ENCODE measurements around the gene MARK3.

Gene MARK3

GRCh38 chr14:103402695-103403094, 17.5 kb downstream of the MARK3 start:
- peak overlapping the region; percentile 40; the same call in 1 of the 2 replicates for H3K27ac ChIP-seq
- H3K4me1 ChIP-seq (ENCODE audit: low read depth, poor library complexity, severe bottlenecking): peaks cover 58% of the 10 kb centered on the region
- no peaks in the 10 kb centered on the region for H3K27me3 ChIP-seq (ENCODE audit: insufficient read depth, low read depth)
- peak overlapping the region; percentile 45; the same call in 1 of the 2 replicates for H3K4me2 ChIP-seq
- peaks cover 74% of the 10 kb centered on the region for H3K79me2 ChIP-seq (ENCODE audit: insufficient read depth, low read depth)
- no peak overlapping the region for H3K4me3 ChIP-seq (IDR thresholded peaks at IDR 0.05; ENCODE audit: insufficient read depth, low read depth, low read length)
- H3K36me3 ChIP-seq (ENCODE audit: insufficient read depth): no peaks in the 10 kb centered on the region
- H3K9ac ChIP-seq: no peak overlapping the region
- H4K20me1 ChIP-seq (ENCODE audit: insufficient read depth): no peaks in the 10 kb centered on the region
- TF ChIP-seq, protein P1, sequence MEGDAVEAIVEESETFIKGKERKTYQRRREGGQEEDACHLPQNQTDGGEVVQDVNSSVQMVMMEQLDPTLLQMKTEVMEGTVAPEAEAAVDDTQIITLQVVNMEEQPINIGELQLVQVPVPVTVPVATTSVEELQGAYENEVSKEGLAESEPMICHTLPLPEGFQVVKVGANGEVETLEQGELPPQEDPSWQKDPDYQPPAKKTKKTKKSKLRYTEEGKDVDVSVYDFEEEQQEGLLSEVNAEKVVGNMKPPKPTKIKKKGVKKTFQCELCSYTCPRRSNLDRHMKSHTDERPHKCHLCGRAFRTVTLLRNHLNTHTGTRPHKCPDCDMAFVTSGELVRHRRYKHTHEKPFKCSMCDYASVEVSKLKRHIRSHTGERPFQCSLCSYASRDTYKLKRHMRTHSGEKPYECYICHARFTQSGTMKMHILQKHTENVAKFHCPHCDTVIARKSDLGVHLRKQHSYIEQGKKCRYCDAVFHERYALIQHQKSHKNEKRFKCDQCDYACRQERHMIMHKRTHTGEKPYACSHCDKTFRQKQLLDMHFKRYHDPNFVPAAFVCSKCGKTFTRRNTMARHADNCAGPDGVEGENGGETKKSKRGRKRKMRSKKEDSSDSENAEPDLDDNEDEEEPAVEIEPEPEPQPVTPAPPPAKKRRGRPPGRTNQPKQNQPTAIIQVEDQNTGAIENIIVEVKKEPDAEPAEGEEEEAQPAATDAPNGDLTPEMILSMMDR (conservative IDR thresholded peaks at IDR 0.05; ENCODE audit: low read depth, low read length): no peak
- no peak overlapping the region for H2AFZ ChIP-seq (ENCODE audit: low read depth)

- Histone ChIP-seq H2AFZ (ENCODE audit: low read depth) (no peak overlapping the region), H3K9ac (no peak overlapping the region), H3K4me3 (IDR thresholded peaks at IDR 0.05; ENCODE audit: insufficient read depth, low read depth, low read length) (no peak overlapping the region), H3K4me2 (0 out of 2 replicates have a peak overlapping the region, but pooled peaks have one; percentile 33), H3K4me1 (ENCODE audit: low read depth, poor library complexity, severe bottlenecking) (peaks cover 45% of the 10 kb centered on the region), H3K36me3 (ENCODE audit: insufficient read depth) (no peaks in the 10 kb centered on the region), H3K79me2 (ENCODE audit: insufficient read depth, low read depth) (peaks cover 65% of the 10 kb centered on the region), H4K20me1 (ENCODE audit: insufficient read depth) (no peaks in the 10 kb centered on the region), H3K27ac (no peak overlapping the region), H3K27me3 (ENCODE audit: insufficient read depth, low read depth) (no peaks in the 10 kb centered on the region)
- TF ChIP-seq, protein P1 (conservative IDR thresholded peaks at IDR 0.05; ENCODE audit: low read depth, low read length): no peak
Observed at GRCh38 chr14:103404032-103404918, 19.1 kb downstream of the MARK3 start.

DNA sequence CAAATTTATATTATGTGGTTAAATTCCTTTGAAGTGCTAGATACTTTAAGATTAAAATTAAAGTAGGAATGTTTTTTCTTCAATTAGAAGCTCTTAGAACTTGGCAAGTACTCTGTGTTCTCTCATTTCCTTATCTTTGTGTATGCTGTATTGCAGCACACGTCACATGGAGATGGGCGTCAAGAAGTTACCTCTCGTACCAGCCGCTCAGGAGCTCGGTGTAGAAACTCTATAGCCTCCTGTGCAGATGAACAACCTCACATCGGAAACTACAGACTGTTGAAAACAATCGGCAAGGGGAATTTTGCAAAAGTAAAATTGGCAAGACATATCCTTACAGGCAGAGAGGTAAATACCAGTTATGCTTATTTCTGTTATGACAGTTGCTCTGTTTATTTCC, 19.7 kb downstream of the MARK3 start:
- Histone ChIP-seq H3K4me3 (IDR thresholded peaks at IDR 0.05; ENCODE audit: insufficient read depth, low read depth, low read length) (no peak overlapping the region), H3K4me2 (no peak overlapping the region), H3K27me3 (ENCODE audit: insufficient read depth, low read depth) (no peaks in the 10 kb centered on the region), H3K9ac (no peak overlapping the region), H3K4me1 (ENCODE audit: low read depth, poor library complexity, severe bottlenecking) (peaks cover 41% of the 10 kb centered on the region), H3K79me2 (ENCODE audit: insufficient read depth, low read depth) (peaks cover 58% of the 10 kb centered on the region), H2AFZ (ENCODE audit: low read depth) (no peak overlapping the region), H3K27ac (no peak overlapping the region), H4K20me1 (ENCODE audit: insufficient read depth) (no peaks in the 10 kb centered on the region), H3K36me3 (ENCODE audit: insufficient read depth) (no peaks in the 10 kb centered on the region)
- TF ChIP-seq, protein P1 (conservative IDR thresholded peaks at IDR 0.05; ENCODE audit: low read depth, low read length): no peak

- H3K4me3 ChIP-seq (IDR thresholded peaks at IDR 0.05; ENCODE audit: insufficient read depth, low read depth, low read length): no peak overlapping the region
- no peak overlapping the region for H3K4me2 ChIP-seq
- H3K27me3 ChIP-seq (ENCODE audit: insufficient read depth, low read depth): no peaks in the 10 kb centered on the region
- H4K20me1 ChIP-seq (ENCODE audit: insufficient read depth): no peaks in the 10 kb centered on the region
- TF ChIP-seq, protein P1 (conservative IDR thresholded peaks at IDR 0.05; ENCODE audit: low read depth, low read length): no peak
- peaks cover 27% of the 10 kb centered on the region; the same call in 1 of the 2 replicates for H3K79me2 ChIP-seq (ENCODE audit: insufficient read depth, low read depth)
- H3K36me3 ChIP-seq (ENCODE audit: insufficient read depth): no peaks in the 10 kb centered on the region
- H3K4me1 ChIP-seq (ENCODE audit: low read depth, poor library complexity, severe bottlenecking): peaks cover 4% of the 10 kb centered on the region
- H3K9ac ChIP-seq: no peak overlapping the region
- no peak overlapping the region for H3K27ac ChIP-seq
- no peak overlapping the region for H2AFZ ChIP-seq (ENCODE audit: low read depth)
Observed at GRCh38 chr14:103408491-103409155, 23.4 kb downstream of the MARK3 start.

Data from KMS-11 (cell line).